H1 (cell line): Measurements from ENCODE around the gene PIGC. TPM values are rescaled to one million over a fixed set of nuclear protein-coding genes. Genes with fewer than 3 reads are reported as not detected.

Experiments used
- CTCF ChIA-PET: fragments of 300-600 bp; sonication (Branson Sonifier 250); formaldehyde crosslinking; loops from one replicate; lab custom pipeline; 2021; ENCODE audit not compliant: partially characterized antibody; lab: Charles Lee
- POLR2A ChIA-PET: fragments of 300-600 bp; sonication (Branson Sonifier 250); formaldehyde crosslinking; loops from one replicate; lab custom pipeline; 2021; ENCODE audit warnings: inconsistent platforms; ENCODE audit not compliant: partially characterized antibody; lab: Charles Lee
- DNase-seq, 2 experiments: peaks; one replicate each; pipeline versions ENCODE4 v3.0.0 to v3.0.0-alpha.2; 2010 to 2022; ENCODE audit warnings: low spot score in 2 of 2, low read depth in 1 of 2, mixed read lengths in 1 of 2
- FAIRE-seq: peaks from 2 replicates; lab custom pipeline; 2011; peaks lifted over from hg19 to GRCh38; lab: Jason Lieb, UNC
- H2AFZ ChIP-seq: 2 replicates; pipeline ENCODE4 v1.8.1; 2012; ENCODE audit warnings: low read length, inconsistent platforms
- H2AK5ac ChIP-seq: 2 replicates; pipeline ENCODE4 v1.6.1; 2013; ENCODE audit warnings: low read depth, low read length
- H2BK120ac ChIP-seq: replicated peaks from 2 replicates; pipeline ENCODE3; 2013; ENCODE audit warnings: low read depth, low read length, inconsistent platforms
- H2BK12ac ChIP-seq: 2 replicates; pipeline ENCODE4 v1.6.1; 2013; ENCODE audit warnings: low read depth, low read length
- H2BK15ac ChIP-seq: 2 replicates; pipeline ENCODE4 v1.6.1; 2013; ENCODE audit warnings: low read length
- H2BK20ac ChIP-seq: 2 replicates; pipeline ENCODE4 v1.6.1; 2013; ENCODE audit warnings: low read length
- H2BK5ac ChIP-seq: 2 replicates; pipeline ENCODE4 v1.6.1; 2013; ENCODE audit warnings: low read depth, low read length
- H3K14ac ChIP-seq: 2 replicates; pipeline ENCODE4 v1.6.1; 2013; ENCODE audit warnings: inconsistent platforms; ENCODE audit not compliant: insufficient read length
- H3K18ac ChIP-seq: 2 replicates; pipeline ENCODE4 v1.6.1; 2013; ENCODE audit warnings: low read length; ENCODE audit errors: extremely low read depth
- H3K23ac ChIP-seq: 2 replicates; pipeline ENCODE4 v1.6.1; 2013; ENCODE audit warnings: inconsistent platforms; ENCODE audit not compliant: insufficient read length
- H3K23me2 ChIP-seq: 2 replicates; pipeline ENCODE4 v1.6.1; 2013; ENCODE audit warnings: low read depth, low read length
- H3K27ac ChIP-seq: 2 replicates; pipeline ENCODE4 v1.6.1; 2011; ENCODE audit warnings: low read depth, low read length, inconsistent platforms
- H3K27me3 ChIP-seq, 4 experiments: replicated peaks in 1 of 4; 1 replicate in 1 of 4; 2 replicates in 3 of 4; pipeline versions ENCODE4 v1.6.1 to v1.8.1; 2011 to 2013; ENCODE audit warnings: low read length in 3 of 4, mild to moderate bottlenecking in 3 of 4, inconsistent platforms in 2 of 4, mixed read lengths in 2 of 4, moderate library complexity in 1 of 4; ENCODE audit not compliant: control insufficient read depth in 3 of 4, insufficient read depth in 3 of 4; ENCODE audit errors: extremely low read depth in 1 of 4
- H3K36me3 ChIP-seq, 4 experiments: 2 replicates each; pipeline versions ENCODE4 v1.6.1 to v1.8.1; 2011 to 2013; ENCODE audit warnings: mild to moderate bottlenecking in 4 of 4, low read length in 3 of 4, moderate library complexity in 2 of 4, control low read depth in 1 of 4, inconsistent platforms in 1 of 4; ENCODE audit not compliant: insufficient read depth in 4 of 4, control insufficient read depth in 2 of 4
- H3K4ac ChIP-seq: replicated peaks from 2 replicates; pipeline ENCODE3; 2013; ENCODE audit warnings: low read length, low read depth, mixed read lengths, inconsistent platforms; ENCODE audit not compliant: insufficient read length
- H3K4me1 ChIP-seq, 4 experiments: replicated peaks in 1 of 4; 1 replicate in 1 of 4; 2 replicates in 3 of 4; pipeline versions ENCODE4 v1.6.1 to v1.8.1; 2011 to 2013; ENCODE audit warnings: low read length in 3 of 4, inconsistent platforms in 2 of 4, mixed read lengths in 1 of 4; ENCODE audit not compliant: insufficient read depth in 4 of 4, control insufficient read depth in 3 of 4
- H3K4me2 ChIP-seq, 2 experiments: 2 replicates each; pipeline versions ENCODE4 v1.6.1 to v1.8.1; 2011 to 2013; ENCODE audit warnings: low read depth in 2 of 2, low read length in 2 of 2, control low read depth in 1 of 2, inconsistent platforms in 1 of 2, mild to moderate bottlenecking in 1 of 2; ENCODE audit not compliant: insufficient read depth in 1 of 2
- H3K4me3 ChIP-seq, 4 experiments: fragments of 200-600, 300-600 bp in 1 of 4; sonication (generic), shearing (Covaris generic), sonication (Bioruptor Twin) in 1 of 4; 2 replicates each; pipeline versions ENCODE4 v1.5.1 to v1.8.1; 2011 to 2016; ENCODE audit warnings: low read length in 4 of 4, low read depth in 3 of 4, control low read depth in 2 of 4, inconsistent platforms in 2 of 4, mild to moderate bottlenecking in 2 of 4, mixed read lengths in 1 of 4, moderate library complexity in 1 of 4; ENCODE audit not compliant: insufficient read depth in 2 of 4; ENCODE audit errors: extremely low read depth in 1 of 4
- H3K56ac ChIP-seq: replicated peaks from 2 replicates; pipeline ENCODE3; 2013; ENCODE audit warnings: low read depth, mild to moderate bottlenecking, mixed read lengths, low read length, inconsistent platforms; ENCODE audit not compliant: insufficient read length
- H3K79me1 ChIP-seq: 2 replicates; pipeline ENCODE4 v1.6.1; 2013; ENCODE audit warnings: low read depth, low read length, control low read depth
- H3K79me2 ChIP-seq, 2 experiments: 2 replicates each; pipeline versions ENCODE4 v1.6.1 to v1.8.1; 2012 to 2013; ENCODE audit warnings: low read length in 2 of 2, mild to moderate bottlenecking in 2 of 2, inconsistent platforms in 1 of 2; ENCODE audit not compliant: insufficient read depth in 2 of 2, control insufficient read depth in 1 of 2
- H3K9ac ChIP-seq, 4 experiments: replicated peaks in 1 of 4; 1 replicate in 1 of 4; 2 replicates in 3 of 4; pipeline versions ENCODE4 v1.6.1 to v1.8.1; 2011 to 2013; ENCODE audit warnings: low read depth in 3 of 4, low read length in 3 of 4, control low read depth in 2 of 4, mild to moderate bottlenecking in 2 of 4, moderate library complexity in 2 of 4, inconsistent platforms in 1 of 4; ENCODE audit errors: extremely low read depth in 1 of 4
- H3K9me3 ChIP-seq, 2 experiments: 2 replicates each; pipeline versions ENCODE4 v1.6.1 to v1.8.1; 2012 to 2013; ENCODE audit warnings: mild to moderate bottlenecking in 2 of 2, moderate library complexity in 2 of 2, control low read depth in 1 of 2, inconsistent platforms in 1 of 2, low read depth in 1 of 2, low read length in 1 of 2, mixed read lengths in 1 of 2; ENCODE audit not compliant: insufficient read depth in 2 of 2
- H4K20me1 ChIP-seq, 2 experiments: replicated peaks in 1 of 2; 2 replicates each; pipeline versions ENCODE3 to v1.8.1; 2011 to 2013; ENCODE audit warnings: inconsistent platforms in 2 of 2, low read length in 2 of 2, mild to moderate bottlenecking in 1 of 2; ENCODE audit not compliant: insufficient read depth in 2 of 2, control insufficient read depth in 1 of 2
- H4K5ac ChIP-seq: 2 replicates; pipeline ENCODE4 v1.6.1; 2013; ENCODE audit warnings: low read length, low read depth, mixed read lengths, inconsistent platforms; ENCODE audit not compliant: insufficient read length
- H4K8ac ChIP-seq: 2 replicates; pipeline ENCODE4 v1.8.0; 2013; ENCODE audit warnings: mild to moderate bottlenecking, moderate library complexity, low read length, inconsistent platforms; ENCODE audit not compliant: insufficient read depth; ENCODE audit errors: extremely low read depth
- H4K91ac ChIP-seq: replicated peaks from 2 replicates; pipeline ENCODE3; 2013; ENCODE audit warnings: low read length, mixed read lengths, inconsistent platforms; ENCODE audit not compliant: insufficient read length
- ASH2L ChIP-seq: fragments of 200-600, 300-600 bp; sonication (generic); IDR thresholded peaks from one replicate; pipeline ENCODE4 v1.7.1; 2017; ENCODE audit warnings: low read length
- BCL11A ChIP-seq, 2 experiments: IDR thresholded peaks; one replicate each; pipeline ENCODE4 v1.6.1; 2011; ENCODE audit warnings: low read depth in 2 of 2, low read length in 2 of 2, mild to moderate bottlenecking in 2 of 2
- CBX5 ChIP-seq: fragments of 300-800, 300-1000 bp; sonication (generic); IDR thresholded peaks from 2 replicates; pipeline ENCODE4 v1.7.1; 2016; ENCODE audit warnings: antibody characterized with exemption, low read length, low read depth
- CREB1 ChIP-seq: IDR thresholded peaks from 2 replicates; pipeline ENCODE4 v1.6.1; 2012; ENCODE audit warnings: inconsistent platforms
- HDAC2 ChIP-seq, 2 experiments: fragments of 300-600 bp in 1 of 2; sonication (generic) in 1 of 2; IDR thresholded peaks; 2 replicates each; pipeline ENCODE4 v1.6.1; 2011 to 2012; ENCODE audit warnings: low read depth in 2 of 2, low read length in 2 of 2, mild to moderate bottlenecking in 2 of 2, moderate library complexity in 2 of 2, borderline replicate concordance in 1 of 2, inconsistent platforms in 1 of 2
- HDAC6 ChIP-seq: IDR thresholded peaks from one replicate; pipeline ENCODE4 v1.7.1; 2012; ENCODE audit warnings: low read depth, mild to moderate bottlenecking, inconsistent platforms, low read length, moderate library complexity
- KDM4A ChIP-seq: IDR thresholded peaks from one replicate; pipeline ENCODE4 v1.7.1; 2012; ENCODE audit warnings: low read depth, mild to moderate bottlenecking, moderate library complexity, low read length, inconsistent platforms; ENCODE audit not compliant: severe bottlenecking
- KDM5A ChIP-seq: fragments of 200-600 bp; IDR thresholded peaks from 2 replicates; pipeline ENCODE4 v1.7.1; 2012; ENCODE audit warnings: mild to moderate bottlenecking, low read length, inconsistent platforms, mixed read lengths
- POLR2A ChIP-seq, 2 experiments: IDR thresholded peaks; 1 replicate in 1 of 2; 2 replicates in 1 of 2; pipeline ENCODE4 v1.6.1; 2011; ENCODE audit warnings: low read depth in 2 of 2, low read length in 2 of 2, mild to moderate bottlenecking in 2 of 2; ENCODE audit errors: control extremely low read depth in 1 of 2
- RNF2 ChIP-seq: fragments of 200-900, 300-1000 bp; sonication (generic); IDR thresholded peaks from 2 replicates; pipeline ENCODE4 v1.7.1; 2016; ENCODE audit warnings: borderline replicate concordance, low read depth, mild to moderate bottlenecking, antibody characterized with exemption, low read length; ENCODE audit not compliant: poor library complexity, severe bottlenecking; ENCODE audit errors: missing control alignments
- SAP30 ChIP-seq: fragments of 300-600 bp; sonication (generic); IDR thresholded peaks from 2 replicates; pipeline ENCODE4 v1.7.1; 2012; ENCODE audit warnings: low read length, moderate library complexity, mild to moderate bottlenecking, inconsistent platforms; ENCODE audit not compliant: insufficient read depth, insufficient replicate concordance
- YY1 ChIP-seq: IDR thresholded peaks from 2 replicates; pipeline ENCODE4 v1.6.1; 2011; ENCODE audit warnings: low read depth, mild to moderate bottlenecking, low read length
- WGBS, 2 experiments: shearing (Covaris generic) in 1 of 2; methylation state at CpG; one replicate each; pipeline versions ENCODE4 v1.1.6 to v1.1.7; 2013 to 2015; ENCODE audit warnings: low lambda C conversion rate in 2 of 2, mixed read lengths in 2 of 2, inconsistent platforms in 1 of 2, low coverage in 1 of 2, missing lambda C conversion rate in 1 of 2; ENCODE audit not compliant: insufficient replicate concordance in 2 of 2, insufficient coverage in 1 of 2, insufficient read length in 1 of 2; ENCODE audit errors: extremely low coverage in 1 of 2, missing lambda C conversion rate in 1 of 2; 5-methylcytosine and 5-hydroxymethylcytosine counted together
- polyA plus RNA-seq, 7 experiments: library from polyadenylated mRNA; depleted of rRNA in 3 of 7; stranded (reverse) in 5 of 7; unstranded in 2 of 7; fragments of >200 nt in 5 of 7; fragments of 200-250 nt in 2 of 7; gene quantifications; 1 replicate in 5 of 7; 2 replicates in 1 of 7; 4 replicates in 1 of 7; pipeline versions ENCODE4 v1.2.1 to v1.2.3, GENCODE V29; 2011 to 2013; ENCODE audit warnings: missing spikeins in 2 of 7, mixed read lengths in 2 of 7
- total RNA-seq: library from RNA; stranded (reverse); fragmentation: NEBNext Ultra II Directional; extraction: Animal tissue kit (Norgen Biotek cat#: 25700); gene quantifications from 2 replicates; pipeline ENCODE4 v1.2.1, GENCODE V29; 2021
- TF ChIP-seq, protein P1 (sequence below): IDR thresholded peaks from 2 replicates; pipeline ENCODE4 v1.6.1; 2012; ENCODE audit warnings: inconsistent platforms

PIGC gene
- total and polyA plus RNA-seq, 2 of the 8 experiments (the other 6 are each of a cell fraction or from before 2014, with no cell fraction given), result 21.0 to 39.3 TPM

DNA sequence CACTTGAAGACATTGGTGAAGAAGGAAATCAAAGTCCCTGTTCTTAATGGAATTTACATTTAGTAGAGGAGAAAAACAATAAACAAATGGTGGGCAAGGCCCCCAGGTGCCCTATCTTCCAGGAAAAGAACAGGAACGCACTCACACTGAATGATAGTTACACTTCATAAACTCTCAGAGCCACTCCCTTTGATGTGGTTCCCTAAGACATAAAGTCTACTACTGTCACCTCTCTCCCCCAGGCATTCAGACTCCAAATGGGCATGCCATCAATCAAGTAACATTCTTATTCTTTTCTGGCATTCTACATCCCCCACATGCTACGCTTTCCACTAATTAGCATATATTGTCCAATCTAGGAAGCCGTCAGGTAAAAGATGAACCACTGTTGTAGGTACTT is 36.6 kb upstream of the PIGC start:
- Histone ChIP-seq H3K56ac (no peak overlapping the region), H3K27me3 (no peaks in the 10 kb centered on the region), H3K36me3 (no peaks in the 10 kb centered on the region), H3K9ac (no peak overlapping the region), H3K9me3 (no peaks in the 10 kb centered on the region), H3K4me2 (0 out of 4 replicates have a peak overlapping the region, but pooled peaks of 1 of the 2 experiments have one; percentile 27), H4K20me1 (no peaks in the 10 kb centered on the region)
- TF ChIP-seq KDM5A (no peak), CREB1 (no peak), CBX5 (no peak), POLR2A (IDR thresholded peaks at IDR 0.05; ENCODE audit: control extremely low read depth in 1 of 2, low read depth in 2 of 2, low read length in 2 of 2) (no peak), HDAC6 (no peak), ASH2L (no peak), SAP30 (no peak), BCL11A (IDR thresholded peaks at IDR 0.05; ENCODE audit: low read depth in 2 of 2, low read length in 2 of 2) (no peak), RNF2 (no peak), HDAC2 (IDR thresholded peaks at IDR 0.05; ENCODE audit: borderline replicate concordance in 1 of 2, low read depth in 2 of 2, low read length in 2 of 2) (no peak), YY1 (no peak), KDM4A (no peak)
- TF ChIP-seq, protein P1, sequence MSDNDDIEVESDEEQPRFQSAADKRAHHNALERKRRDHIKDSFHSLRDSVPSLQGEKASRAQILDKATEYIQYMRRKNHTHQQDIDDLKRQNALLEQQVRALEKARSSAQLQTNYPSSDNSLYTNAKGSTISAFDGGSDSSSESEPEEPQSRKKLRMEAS, result no peak
- TF ChIP-seq, all 59 proteins: peak for 0
- DNase-seq, result no peak
- POLR2A ChIA-PET, result no interaction called here
- 85% methylated on average over 3 of the region's 3 CpGs; no CpG with 5 or more reads in 1 of the 2 experiments for WGBS, 2 experiments
- H4K8ac ChIP-seq, result no peak overlapping the region
- no peak overlapping the region for H3K4ac ChIP-seq
- no peak overlapping the region for H2BK20ac ChIP-seq
- H3K4me1 ChIP-seq, result no peaks in the 10 kb centered on the region; a peak in 1 of 7 replicates
- no peak for FAIRE-seq
- no peak overlapping the region for H2AK5ac ChIP-seq
- no peak overlapping the region for H3K23ac ChIP-seq
- no peak overlapping the region for H3K18ac ChIP-seq
- H3K79me2 ChIP-seq, result no peaks in the 10 kb centered on the region
- 0 out of 2 replicates have a peak overlapping the region, but pooled peaks have one; percentile 76 for H2AFZ ChIP-seq
- H4K5ac ChIP-seq, result no peak overlapping the region
- no peak overlapping the region for H2BK120ac ChIP-seq
- no peak overlapping the region for H3K27ac ChIP-seq
- no peak overlapping the region for H3K4me3 ChIP-seq
- H3K79me1 ChIP-seq, result no peaks in the 10 kb centered on the region
- H3K23me2 ChIP-seq, result no peaks in the 10 kb centered on the region
- no peak overlapping the region for H3K14ac ChIP-seq
- no peak overlapping the region for H4K91ac ChIP-seq
- H2BK15ac ChIP-seq, result no peak overlapping the region
- CTCF ChIA-PET, result interaction anchor here (0.9 to 2.5 kb wide), 4 partner anchors 17 to 52 kb away, joined by 3 to 8 read pairs (median 4); no protein-coding TSS in a partner anchor
- no peak overlapping the region for H2BK5ac ChIP-seq
- no peak overlapping the region for H2BK12ac ChIP-seq
